Putamen (tissue), 1 donor: Measurements from ENCODE around the gene USP10.

Source experiments
- DNase-seq: peaks from one replicate; pipeline ENCODE4 v3.0.0-alpha.2; 2016; ENCODE audit warnings: low spot score

Gene USP10

GRCh38 chr16:84823484-84823883 lies 123.7 kb downstream of the USP10 start:
- DNase-seq, result no peak

- DNase-seq, result no peak
Observed at GRCh38 chr16:84823926-84824325, 124.1 kb downstream of the USP10 start.

- DNase-seq, result no peak
Observed at GRCh38 chr16:84825896-84826557, 126.2 kb downstream of the USP10 start.

- DNase-seq, result no peak
Observed at GRCh38 chr16:84826558-84826941, 126.8 kb downstream of the USP10 start.

- DNase-seq, result no peak
Observed at GRCh38 chr16:84827131-84827574, 127.4 kb downstream of the USP10 start.

GRCh38 chr16:84827897-84828296 lies 128.1 kb downstream of the USP10 start:
- no peak for DNase-seq

- DNase-seq, result no peak
Observed at GRCh38 chr16:84828322-84828721, 128.5 kb downstream of the USP10 start.
